ENCODE measurements around the gene CHGA. TPM values are rescaled to one million over a fixed set of nuclear protein-coding genes. Genes with fewer than 3 reads are reported as not detected.

The CHGA gene
- total and polyA plus RNA-seq, 4 donors: 0.05 TPM; not detected in 3

DNA sequence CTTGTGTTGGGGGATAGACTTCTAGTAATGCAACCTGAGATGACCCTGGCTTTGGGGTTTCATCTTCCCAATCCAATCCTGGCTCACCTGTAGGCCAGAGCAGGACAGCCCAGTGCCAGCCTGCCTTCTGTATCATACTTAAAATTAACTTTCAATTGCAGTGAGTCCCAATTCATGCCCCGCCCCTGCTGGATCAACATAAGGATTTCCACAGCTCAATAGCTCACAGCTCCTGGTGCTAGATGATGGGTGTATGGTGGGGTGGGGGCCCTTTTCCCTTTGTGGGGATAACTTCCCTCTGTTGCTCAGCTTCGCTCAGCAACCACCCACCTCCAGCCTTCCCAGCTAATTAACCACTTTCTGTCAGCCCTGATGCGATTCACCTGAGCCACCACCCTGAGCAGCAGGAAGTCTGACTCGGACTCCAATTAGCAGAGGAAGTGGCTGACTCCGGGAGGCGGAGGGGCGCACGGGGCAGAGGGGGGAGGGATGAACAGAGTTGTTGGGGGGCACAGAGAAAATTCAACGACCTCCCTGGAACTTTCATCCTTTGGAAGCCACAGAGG is 24.3 kb upstream of the CHGA start:
- no peak overlapping the region for H3K9ac ChIP-seq (ENCODE audit: low read depth in 1 of 2, low read length in 2 of 2)
- no peaks in the 10 kb centered on the region for H3K36me3 ChIP-seq (ENCODE audit: control insufficient read depth in 4 of 4, insufficient read depth in 3 of 4, low read depth in 1 of 4, low read length in 3 of 4)
- no peaks in the 10 kb centered on the region for H3K4me1 ChIP-seq (ENCODE audit: control insufficient read depth in 4 of 4, insufficient read depth in 4 of 4, low read length in 3 of 4)
- DNase-seq (ENCODE audit: low spot score): no peak
- no peak overlapping the region for H3K4me3 ChIP-seq (ENCODE audit: low read depth in 1 of 3, low read length in 3 of 3)
- H3K27me3 ChIP-seq (ENCODE audit: control insufficient read depth in 4 of 4, insufficient read depth in 4 of 4, low read length in 3 of 4): peaks cover 0 to 4% (median 0%) of the 10 kb centered on the region in 4 donors
- no peak overlapping the region for H3K27ac ChIP-seq (ENCODE audit: low read depth in 1 of 2, low read length in 2 of 2)
- 59% methylated on average over 9 of the region's 9 CpGs for WGBS
- no peak for TF ChIP-seq RAD21 (IDR thresholded peaks at IDR 0.05)
- peaks cover 0 to 2% (median under 1%) of the 10 kb centered on the region in 4 donors for H3K9me3 ChIP-seq (ENCODE audit: control insufficient read depth in 4 of 4, low read length in 3 of 4)

DNA sequence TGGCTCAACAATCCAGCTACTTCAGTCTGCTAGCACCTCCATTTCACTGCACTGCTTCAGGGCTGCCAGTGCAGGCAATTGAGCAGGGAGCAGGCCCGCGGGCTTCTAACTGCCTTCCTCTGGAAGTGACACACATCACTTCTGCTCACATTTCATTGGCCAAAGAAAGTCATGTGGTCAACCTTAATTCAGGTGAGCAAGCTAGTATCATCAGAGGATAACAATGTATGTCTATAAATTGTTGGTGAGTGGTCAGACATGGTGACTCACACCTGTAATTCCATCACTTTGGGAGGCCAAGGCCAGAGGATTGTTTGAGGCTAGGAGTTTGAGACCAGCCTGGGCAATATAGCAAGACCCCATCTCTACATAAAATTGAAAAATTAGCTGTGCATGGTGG is 22.3 kb upstream of the CHGA start:
- no peaks in the 10 kb centered on the region for H3K9me3 ChIP-seq (ENCODE audit: control insufficient read depth in 4 of 4, low read length in 3 of 4)
- H3K4me1 ChIP-seq (ENCODE audit: control insufficient read depth in 4 of 4, insufficient read depth in 4 of 4, low read length in 3 of 4): no peaks in the 10 kb centered on the region
- H3K27me3 ChIP-seq (ENCODE audit: control insufficient read depth in 4 of 4, insufficient read depth in 4 of 4, low read length in 3 of 4): peaks cover 0 to 4% (median 0%) of the 10 kb centered on the region in 4 donors
- no peak overlapping the region for H3K9ac ChIP-seq (ENCODE audit: low read depth in 1 of 2, low read length in 2 of 2)
- no peak overlapping the region for H3K4me3 ChIP-seq (ENCODE audit: low read depth in 1 of 3, low read length in 3 of 3)
- no peak overlapping the region for H3K27ac ChIP-seq (ENCODE audit: low read depth in 1 of 2, low read length in 2 of 2)
- H3K36me3 ChIP-seq (ENCODE audit: control insufficient read depth in 4 of 4, insufficient read depth in 3 of 4, low read depth in 1 of 4, low read length in 3 of 4): no peaks in the 10 kb centered on the region
- WGBS: 94% methylated on average over 2 of the region's 2 CpGs
- TF ChIP-seq GABPA (IDR thresholded peaks at IDR 0.05 in 1 of 2, conservative IDR thresholded peaks at IDR 0.05 in 1 of 2): no peak
- TF ChIP-seq, protein P1, sequence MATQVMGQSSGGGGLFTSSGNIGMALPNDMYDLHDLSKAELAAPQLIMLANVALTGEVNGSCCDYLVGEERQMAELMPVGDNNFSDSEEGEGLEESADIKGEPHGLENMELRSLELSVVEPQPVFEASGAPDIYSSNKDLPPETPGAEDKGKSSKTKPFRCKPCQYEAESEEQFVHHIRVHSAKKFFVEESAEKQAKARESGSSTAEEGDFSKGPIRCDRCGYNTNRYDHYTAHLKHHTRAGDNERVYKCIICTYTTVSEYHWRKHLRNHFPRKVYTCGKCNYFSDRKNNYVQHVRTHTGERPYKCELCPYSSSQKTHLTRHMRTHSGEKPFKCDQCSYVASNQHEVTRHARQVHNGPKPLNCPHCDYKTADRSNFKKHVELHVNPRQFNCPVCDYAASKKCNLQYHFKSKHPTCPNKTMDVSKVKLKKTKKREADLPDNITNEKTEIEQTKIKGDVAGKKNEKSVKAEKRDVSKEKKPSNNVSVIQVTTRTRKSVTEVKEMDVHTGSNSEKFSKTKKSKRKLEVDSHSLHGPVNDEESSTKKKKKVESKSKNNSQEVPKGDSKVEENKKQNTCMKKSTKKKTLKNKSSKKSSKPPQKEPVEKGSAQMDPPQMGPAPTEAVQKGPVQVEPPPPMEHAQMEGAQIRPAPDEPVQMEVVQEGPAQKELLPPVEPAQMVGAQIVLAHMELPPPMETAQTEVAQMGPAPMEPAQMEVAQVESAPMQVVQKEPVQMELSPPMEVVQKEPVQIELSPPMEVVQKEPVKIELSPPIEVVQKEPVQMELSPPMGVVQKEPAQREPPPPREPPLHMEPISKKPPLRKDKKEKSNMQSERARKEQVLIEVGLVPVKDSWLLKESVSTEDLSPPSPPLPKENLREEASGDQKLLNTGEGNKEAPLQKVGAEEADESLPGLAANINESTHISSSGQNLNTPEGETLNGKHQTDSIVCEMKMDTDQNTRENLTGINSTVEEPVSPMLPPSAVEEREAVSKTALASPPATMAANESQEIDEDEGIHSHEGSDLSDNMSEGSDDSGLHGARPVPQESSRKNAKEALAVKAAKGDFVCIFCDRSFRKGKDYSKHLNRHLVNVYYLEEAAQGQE (IDR thresholded peaks at IDR 0.05): no peak
- no peak for TF ChIP-seq JUND (IDR thresholded peaks at IDR 0.05)
- no peak for TF ChIP-seq YY1 (IDR thresholded peaks at IDR 0.05)
- TF ChIP-seq FOXA2 (IDR thresholded peaks at IDR 0.05): no peak
- no peak for TF ChIP-seq RXRA (IDR thresholded peaks at IDR 0.05)
- no peak for TF ChIP-seq NR2F2 (IDR thresholded peaks at IDR 0.05)
- TF ChIP-seq RAD21 (IDR thresholded peaks at IDR 0.05): no peak
- no peak for TF ChIP-seq EGR1 (IDR thresholded peaks at IDR 0.05; ENCODE audit: low read depth in 2 of 2)
- TF ChIP-seq, protein P2, sequence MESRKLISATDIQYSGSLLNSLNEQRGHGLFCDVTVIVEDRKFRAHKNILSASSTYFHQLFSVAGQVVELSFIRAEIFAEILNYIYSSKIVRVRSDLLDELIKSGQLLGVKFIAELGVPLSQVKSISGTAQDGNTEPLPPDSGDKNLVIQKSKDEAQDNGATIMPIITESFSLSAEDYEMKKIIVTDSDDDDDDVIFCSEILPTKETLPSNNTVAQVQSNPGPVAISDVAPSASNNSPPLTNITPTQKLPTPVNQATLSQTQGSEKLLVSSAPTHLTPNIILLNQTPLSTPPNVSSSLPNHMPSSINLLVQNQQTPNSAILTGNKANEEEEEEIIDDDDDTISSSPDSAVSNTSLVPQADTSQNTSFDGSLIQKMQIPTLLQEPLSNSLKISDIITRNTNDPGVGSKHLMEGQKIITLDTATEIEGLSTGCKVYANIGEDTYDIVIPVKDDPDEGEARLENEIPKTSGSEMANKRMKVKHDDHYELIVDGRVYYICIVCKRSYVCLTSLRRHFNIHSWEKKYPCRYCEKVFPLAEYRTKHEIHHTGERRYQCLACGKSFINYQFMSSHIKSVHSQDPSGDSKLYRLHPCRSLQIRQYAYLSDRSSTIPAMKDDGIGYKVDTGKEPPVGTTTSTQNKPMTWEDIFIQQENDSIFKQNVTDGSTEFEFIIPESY (IDR thresholded peaks at IDR 0.05): no peak
- no peak for TF ChIP-seq SP1 (IDR thresholded peaks at IDR 0.05)
- no peak for TF ChIP-seq HNF4A (conservative IDR thresholded peaks at IDR 0.05)
- TF ChIP-seq, protein P3, sequence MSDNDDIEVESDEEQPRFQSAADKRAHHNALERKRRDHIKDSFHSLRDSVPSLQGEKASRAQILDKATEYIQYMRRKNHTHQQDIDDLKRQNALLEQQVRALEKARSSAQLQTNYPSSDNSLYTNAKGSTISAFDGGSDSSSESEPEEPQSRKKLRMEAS (IDR thresholded peaks at IDR 0.05): no peak
- DNase-seq (ENCODE audit: low spot score): no peak

DNA sequence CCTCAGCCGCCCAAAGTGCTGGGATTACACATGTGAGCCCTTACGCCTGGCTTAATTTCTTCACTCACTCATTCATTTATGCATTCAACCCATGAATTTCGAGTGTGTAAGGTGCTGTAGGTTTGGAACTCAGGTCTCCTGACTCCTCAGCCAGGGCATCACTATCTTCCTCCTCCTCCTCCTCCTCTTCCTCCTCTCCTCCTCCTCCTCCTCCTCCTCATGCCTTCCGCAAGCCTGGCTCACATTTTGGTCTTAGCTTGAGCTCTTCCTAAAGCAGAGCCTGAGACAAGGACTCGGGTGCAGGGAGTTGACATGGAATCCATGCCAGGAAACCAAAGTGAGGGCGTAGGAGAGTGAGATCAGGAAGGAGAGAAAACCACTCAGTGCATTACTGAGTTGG is 20.8 kb upstream of the CHGA start:
- WGBS: 71% methylated on average over 6 of the region's 6 CpGs
- H3K36me3 ChIP-seq (ENCODE audit: control insufficient read depth in 4 of 4, insufficient read depth in 3 of 4, low read depth in 1 of 4, low read length in 3 of 4): no peaks in the 10 kb centered on the region
- TF ChIP-seq FOXA1 (IDR thresholded peaks at IDR 0.05): no peak
- no peak for TF ChIP-seq EGR1 (IDR thresholded peaks at IDR 0.05; ENCODE audit: low read depth in 2 of 2)
- TF ChIP-seq, protein P4, sequence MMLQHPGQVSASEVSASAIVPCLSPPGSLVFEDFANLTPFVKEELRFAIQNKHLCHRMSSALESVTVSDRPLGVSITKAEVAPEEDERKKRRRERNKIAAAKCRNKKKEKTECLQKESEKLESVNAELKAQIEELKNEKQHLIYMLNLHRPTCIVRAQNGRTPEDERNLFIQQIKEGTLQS (IDR thresholded peaks at IDR 0.05): no peak
- TF ChIP-seq, protein P1 (IDR thresholded peaks at IDR 0.05): no peak
- no peak for TF ChIP-seq RXRA (IDR thresholded peaks at IDR 0.05)
- no peak for TF ChIP-seq SP1 (IDR thresholded peaks at IDR 0.05)
- no peak for TF ChIP-seq GABPA (IDR thresholded peaks at IDR 0.05 in 1 of 2, conservative IDR thresholded peaks at IDR 0.05 in 1 of 2)
- TF ChIP-seq RAD21 (IDR thresholded peaks at IDR 0.05): no peak
- TF ChIP-seq, protein P5, sequence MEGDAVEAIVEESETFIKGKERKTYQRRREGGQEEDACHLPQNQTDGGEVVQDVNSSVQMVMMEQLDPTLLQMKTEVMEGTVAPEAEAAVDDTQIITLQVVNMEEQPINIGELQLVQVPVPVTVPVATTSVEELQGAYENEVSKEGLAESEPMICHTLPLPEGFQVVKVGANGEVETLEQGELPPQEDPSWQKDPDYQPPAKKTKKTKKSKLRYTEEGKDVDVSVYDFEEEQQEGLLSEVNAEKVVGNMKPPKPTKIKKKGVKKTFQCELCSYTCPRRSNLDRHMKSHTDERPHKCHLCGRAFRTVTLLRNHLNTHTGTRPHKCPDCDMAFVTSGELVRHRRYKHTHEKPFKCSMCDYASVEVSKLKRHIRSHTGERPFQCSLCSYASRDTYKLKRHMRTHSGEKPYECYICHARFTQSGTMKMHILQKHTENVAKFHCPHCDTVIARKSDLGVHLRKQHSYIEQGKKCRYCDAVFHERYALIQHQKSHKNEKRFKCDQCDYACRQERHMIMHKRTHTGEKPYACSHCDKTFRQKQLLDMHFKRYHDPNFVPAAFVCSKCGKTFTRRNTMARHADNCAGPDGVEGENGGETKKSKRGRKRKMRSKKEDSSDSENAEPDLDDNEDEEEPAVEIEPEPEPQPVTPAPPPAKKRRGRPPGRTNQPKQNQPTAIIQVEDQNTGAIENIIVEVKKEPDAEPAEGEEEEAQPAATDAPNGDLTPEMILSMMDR (IDR thresholded peaks at IDR 0.05; ENCODE audit: low read depth, low read length, missing input control): no peak
- no peaks in the 10 kb centered on the region for H3K9me3 ChIP-seq (ENCODE audit: control insufficient read depth in 4 of 4, low read length in 3 of 4)
- H3K4me1 ChIP-seq (ENCODE audit: control insufficient read depth in 4 of 4, insufficient read depth in 4 of 4, low read length in 3 of 4): no peaks in the 10 kb centered on the region
- no peak overlapping the region for H3K4me3 ChIP-seq (ENCODE audit: low read depth in 1 of 3, low read length in 3 of 3)
- H3K27ac ChIP-seq (ENCODE audit: low read depth in 1 of 2, low read length in 2 of 2): no peak overlapping the region
- no peak overlapping the region for H3K9ac ChIP-seq (ENCODE audit: low read depth in 1 of 2, low read length in 2 of 2)
- no peak for DNase-seq (ENCODE audit: low spot score)
- peaks cover 0 to 4% (median 0%) of the 10 kb centered on the region in 4 donors for H3K27me3 ChIP-seq (ENCODE audit: control insufficient read depth in 4 of 4, insufficient read depth in 4 of 4, low read length in 3 of 4)

Measured in liver (tissue), 9 donors.